ENCODE results near the gene TBL1Y. TPM values are rescaled to one million over a fixed set of nuclear protein-coding genes. Genes with fewer than 3 reads are reported as not detected.

The TBL1Y gene
- total RNA-seq, 4 donors from 2014 or later = 0.81 to 1.3 TPM; not detected in 2

DNA sequence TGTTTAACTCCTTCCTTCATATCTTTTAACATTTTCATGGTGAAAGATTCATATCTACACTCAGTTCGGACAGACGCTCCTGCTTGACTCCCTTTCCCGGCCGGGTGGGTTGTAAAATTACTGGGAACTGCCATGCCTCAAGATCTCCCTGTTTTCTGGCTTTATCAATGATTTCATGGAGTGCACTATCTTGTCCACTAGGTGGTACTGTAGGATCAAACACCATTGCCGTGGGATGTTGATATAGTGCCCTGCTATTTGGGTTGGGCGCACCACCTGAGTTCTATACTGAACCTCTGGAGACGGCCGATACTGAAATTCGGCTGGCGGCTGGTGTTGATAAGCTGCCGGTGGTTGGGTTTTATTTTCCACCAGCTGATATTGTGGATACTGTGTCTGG lies 54.2 kb downstream of the TBL1Y start:
- peak in 1 of 2 donors; percentile 13 for DNase-seq (ENCODE audit: low spot score in 2 of 2)
- intact Hi-C loops (cut with DNase I; ENCODE audit: low total_unique reads) = no loop called here
- no peak for TF ChIP-seq POLR2A (IDR thresholded peaks at IDR 0.05)
- TF ChIP-seq, protein P1, sequence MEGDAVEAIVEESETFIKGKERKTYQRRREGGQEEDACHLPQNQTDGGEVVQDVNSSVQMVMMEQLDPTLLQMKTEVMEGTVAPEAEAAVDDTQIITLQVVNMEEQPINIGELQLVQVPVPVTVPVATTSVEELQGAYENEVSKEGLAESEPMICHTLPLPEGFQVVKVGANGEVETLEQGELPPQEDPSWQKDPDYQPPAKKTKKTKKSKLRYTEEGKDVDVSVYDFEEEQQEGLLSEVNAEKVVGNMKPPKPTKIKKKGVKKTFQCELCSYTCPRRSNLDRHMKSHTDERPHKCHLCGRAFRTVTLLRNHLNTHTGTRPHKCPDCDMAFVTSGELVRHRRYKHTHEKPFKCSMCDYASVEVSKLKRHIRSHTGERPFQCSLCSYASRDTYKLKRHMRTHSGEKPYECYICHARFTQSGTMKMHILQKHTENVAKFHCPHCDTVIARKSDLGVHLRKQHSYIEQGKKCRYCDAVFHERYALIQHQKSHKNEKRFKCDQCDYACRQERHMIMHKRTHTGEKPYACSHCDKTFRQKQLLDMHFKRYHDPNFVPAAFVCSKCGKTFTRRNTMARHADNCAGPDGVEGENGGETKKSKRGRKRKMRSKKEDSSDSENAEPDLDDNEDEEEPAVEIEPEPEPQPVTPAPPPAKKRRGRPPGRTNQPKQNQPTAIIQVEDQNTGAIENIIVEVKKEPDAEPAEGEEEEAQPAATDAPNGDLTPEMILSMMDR (IDR thresholded peaks at IDR 0.05) = no peak
- no peak overlapping the region for H3K4me3 ChIP-seq (ENCODE audit: low read depth, poor library complexity, severe bottlenecking)
- WGBS, 2 donors = 2% methylated on average over 11 of the region's 11 CpGs; no CpG with 5 or more reads in 1 of the 2 donors

DNA sequence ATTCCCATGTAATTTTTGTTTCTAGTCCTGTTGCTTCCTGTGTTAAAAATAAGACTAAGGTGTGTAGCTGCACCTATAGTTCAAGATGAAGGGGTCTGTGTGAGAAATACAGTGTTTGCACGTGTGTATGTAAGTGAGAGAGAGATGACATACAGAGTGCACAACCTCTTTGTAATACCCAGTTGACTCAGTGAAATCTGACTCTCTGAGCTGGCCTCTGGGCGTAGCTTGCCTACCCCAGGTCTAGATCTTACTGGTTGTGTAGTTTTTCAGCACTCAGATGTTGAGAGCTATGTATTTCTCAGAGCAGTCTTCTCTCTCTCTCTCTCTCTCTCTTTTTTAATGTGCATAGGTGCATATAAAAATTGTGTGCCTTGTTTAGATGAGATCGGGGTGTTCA lies 56.0 kb downstream of the TBL1Y start:
- WGBS, 2 donors = 72% methylated on average over 3 of the region's 3 CpGs; no CpG with 5 or more reads in 1 of the 2 donors
- TF ChIP-seq, protein P1 (IDR thresholded peaks at IDR 0.05) = no peak
- TF ChIP-seq POLR2A (IDR thresholded peaks at IDR 0.05) = no peak
- intact Hi-C loops (cut with DNase I; ENCODE audit: low total_unique reads) = no loop called here
- no peak for DNase-seq (ENCODE audit: low spot score in 2 of 2)
- no peak overlapping the region for H3K4me3 ChIP-seq (ENCODE audit: low read depth, poor library complexity, severe bottlenecking)

DNA sequence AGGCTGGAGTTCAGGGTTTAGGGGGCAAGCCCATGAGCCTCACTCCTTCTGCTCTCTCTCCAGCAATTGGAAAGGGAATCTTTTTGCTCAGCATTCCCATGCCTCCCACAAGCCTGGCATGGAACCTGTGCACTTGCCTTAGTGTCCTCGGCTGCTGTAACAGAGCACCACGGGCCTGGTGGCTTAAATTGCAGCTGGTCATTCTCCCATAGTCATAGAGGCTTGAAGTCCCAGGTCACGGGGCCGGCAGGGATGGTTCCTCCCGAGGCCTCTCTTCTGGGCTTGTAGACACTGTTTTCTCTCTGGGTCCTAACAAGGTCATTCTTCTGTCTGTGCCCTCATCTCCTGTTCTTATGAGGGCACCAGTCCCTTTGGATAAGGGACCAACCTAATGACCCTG lies 57.2 kb downstream of the TBL1Y start:
- H3K4me3 ChIP-seq (ENCODE audit: low read depth, poor library complexity, severe bottlenecking) = no peak overlapping the region
- DNase-seq (ENCODE audit: low spot score in 2 of 2) = no peak
- no peak for TF ChIP-seq POLR2A (IDR thresholded peaks at IDR 0.05)
- TF ChIP-seq, protein P1 (IDR thresholded peaks at IDR 0.05) = no peak
- intact Hi-C loops (cut with DNase I; ENCODE audit: low total_unique reads) = no loop called here
- WGBS, 2 donors = 90% methylated on average over 5 of the region's 5 CpGs; no CpG with 5 or more reads in 1 of the 2 donors

DNA sequence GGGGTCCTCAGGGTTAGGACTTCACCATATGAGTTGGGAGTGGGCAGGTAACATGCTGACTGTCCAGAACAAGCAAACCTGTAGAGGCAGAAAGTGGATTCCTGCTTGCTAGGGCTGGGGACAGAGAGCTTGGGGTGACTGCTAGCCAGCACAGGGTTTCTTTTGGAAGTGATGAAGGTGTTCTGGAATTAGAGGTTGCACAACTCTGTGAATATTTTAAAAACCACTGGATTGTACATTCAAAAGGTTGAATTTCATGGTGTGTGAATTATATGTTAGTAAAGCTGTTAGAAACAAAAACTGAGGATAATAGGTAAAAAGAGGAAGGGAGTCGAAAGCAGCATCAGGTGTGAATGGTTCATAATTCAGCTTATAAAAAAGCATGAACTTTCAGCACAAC lies 57.7 kb downstream of the TBL1Y start:
- intact Hi-C loops (cut with DNase I; ENCODE audit: low total_unique reads) = no loop called here
- no peak for DNase-seq (ENCODE audit: low spot score in 2 of 2)
- H3K4me3 ChIP-seq (ENCODE audit: low read depth, poor library complexity, severe bottlenecking) = no peak overlapping the region
- TF ChIP-seq POLR2A (IDR thresholded peaks at IDR 0.05) = no peak
- TF ChIP-seq, protein P1 (IDR thresholded peaks at IDR 0.05) = no peak
- 87% methylated on average over 1 of the region's 1 CpG; no CpG with 5 or more reads in 1 of the 2 donors for WGBS, 2 donors

DNA sequence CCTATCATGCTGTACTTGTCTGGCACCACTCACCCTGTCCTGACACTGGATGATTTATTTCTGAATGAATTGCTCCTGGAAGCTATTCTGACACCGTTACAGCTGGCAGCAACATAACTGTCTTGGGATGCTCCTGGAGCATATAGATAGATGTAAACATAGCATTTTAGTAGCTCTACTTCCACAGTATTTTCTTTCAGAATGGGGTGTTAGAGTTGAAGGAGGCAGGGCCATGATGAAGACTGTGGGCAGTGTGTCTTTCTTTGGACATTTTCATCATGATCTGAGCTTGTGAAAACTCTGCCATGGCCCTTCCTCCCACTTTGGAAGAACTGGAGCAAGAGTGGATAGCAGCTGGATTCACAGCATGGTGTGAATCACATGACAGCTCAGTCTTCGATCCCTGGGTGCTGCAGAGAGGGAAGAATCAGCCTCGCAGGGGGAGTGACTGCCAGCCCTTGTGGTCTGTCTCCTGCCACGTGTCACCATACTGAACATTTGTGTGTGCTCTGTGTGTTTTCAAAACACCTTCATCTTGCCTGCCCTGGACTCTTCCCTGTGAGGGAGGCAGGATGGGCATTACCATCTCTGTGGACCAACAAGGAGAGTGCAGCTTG lies 61.9 kb downstream of the TBL1Y start:
- no peak for DNase-seq (ENCODE audit: low spot score in 2 of 2)
- intact Hi-C loops (cut with DNase I; ENCODE audit: low total_unique reads) = no loop called here
- TF ChIP-seq, protein P1 (IDR thresholded peaks at IDR 0.05) = no peak
- TF ChIP-seq POLR2A (IDR thresholded peaks at IDR 0.05) = no peak
- no peak overlapping the region for H3K4me3 ChIP-seq (ENCODE audit: low read depth, poor library complexity, severe bottlenecking)
- 10% methylated on average over 3 of the region's 4 CpGs; no CpG with 5 or more reads in 1 of the 2 donors for WGBS, 2 donors

DNA sequence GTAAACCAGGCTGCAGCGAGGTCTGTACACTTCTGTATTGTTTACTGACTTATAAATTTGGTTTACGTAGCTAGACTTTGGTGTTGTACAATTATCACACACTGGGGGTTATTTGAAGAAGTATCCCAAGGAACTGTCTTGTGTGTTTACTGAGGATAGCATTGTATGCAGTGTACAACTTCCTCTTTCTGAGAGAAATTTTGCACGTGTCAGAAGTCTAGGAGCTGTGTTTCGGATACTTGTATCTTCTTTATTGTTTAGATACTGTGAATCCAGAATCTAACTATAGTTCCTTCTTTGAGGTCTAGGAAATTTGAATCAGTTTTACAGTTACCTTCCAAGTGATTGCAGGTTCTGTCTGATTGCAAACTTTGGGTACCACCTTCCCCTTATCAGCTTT lies 64.5 kb downstream of the TBL1Y start:
- DNase-seq (ENCODE audit: low spot score in 2 of 2) = no peak
- H3K4me3 ChIP-seq (ENCODE audit: low read depth, poor library complexity, severe bottlenecking) = no peak overlapping the region
- 78% methylated on average over 4 of the region's 4 CpGs; no CpG with 5 or more reads in 1 of the 2 donors for WGBS, 2 donors
- intact Hi-C loops (cut with DNase I; ENCODE audit: low total_unique reads) = no loop called here
- TF ChIP-seq, protein P1 (IDR thresholded peaks at IDR 0.05) = no peak
- TF ChIP-seq POLR2A (IDR thresholded peaks at IDR 0.05) = no peak
